AG04449 (cell line): Measurements from ENCODE around the gene CEMIP.

Source experiments
- CTCF ChIA-PET: fragments of 350-600 bp; formaldehyde crosslinking; extraction: SDS; loops from one replicate; lab custom pipeline; 2021; ENCODE audit warnings: antibody characterized with exemption; lab: Yijun Ruan, JAX
- POLR2A ChIA-PET: fragments of 400-600, 350-600 bp; formaldehyde crosslinking; extraction: SDS; loops from one replicate; lab custom pipeline; 2020; ENCODE audit warnings: antibody characterized with exemption, inconsistent platforms; lab: Yijun Ruan, JAX
- DNase-seq: peaks from one replicate; pipeline ENCODE4 v3.0.0-alpha.2; 2010; ENCODE audit warnings: low read depth, low spot score
- H3K4me3 ChIP-seq: 2 replicates; pipeline ENCODE4 v1.5.1; 2011; ENCODE audit warnings: low read depth, mild to moderate bottlenecking, control low read depth, low read length
- CTCF ChIP-seq: IDR thresholded peaks from one replicate; pipeline ENCODE4 v1.5.1; 2011; ENCODE audit warnings: mild to moderate bottlenecking, moderate library complexity, low read length, control low read depth, inconsistent platforms; ENCODE audit not compliant: insufficient read depth; ENCODE audit errors: missing control alignments

CEMIP gene

GRCh38 chr15:80974914-80975313, 195.7 kb downstream of the CEMIP start:
- CTCF ChIA-PET, result interaction anchor here (0.8 to 4.9 kb wide), 8 partner anchors 11 to 407 kb away, joined by 3 to 142 read pairs (median 3); partner anchors contain the start of gene CEMIP

DNA sequence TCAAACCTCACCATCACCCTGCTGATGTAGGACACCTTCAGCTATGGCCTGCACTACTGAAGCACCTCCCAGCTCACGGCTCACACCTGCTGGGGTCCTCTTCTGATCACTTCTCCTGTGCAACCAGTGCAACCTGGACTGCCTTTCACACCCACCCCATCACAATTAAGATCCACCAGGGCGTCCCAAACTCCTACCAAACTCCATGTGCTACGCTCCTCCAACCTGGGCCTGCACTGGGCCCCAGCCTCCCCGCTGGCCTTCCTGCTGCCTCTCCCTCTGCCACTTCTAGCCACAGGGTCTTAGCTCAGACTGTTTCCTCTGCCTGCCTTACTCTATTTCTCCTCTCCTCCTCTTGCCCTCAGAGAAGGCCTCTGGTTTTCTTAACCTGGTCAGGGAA, 197.7 kb downstream of the CEMIP start:
- no peak overlapping the region for H3K4me3 ChIP-seq
- TF ChIP-seq CTCF, result no peak
- ChIA-PET CTCF (interaction anchor here (0.6 to 4.9 kb wide), 19 partner anchors 9 to 566 kb away, joined by 3 to 142 read pairs (median 4); partner anchors contain the start of gene TLNRD1), POLR2A (no interaction called here)
- DNase-seq, result no peak

More at GRCh38 chr15:80974914-80975313, 195.7 kb downstream of the CEMIP start:
- no peak for TF ChIP-seq CTCF
- POLR2A ChIA-PET, result no interaction called here
- no peak for DNase-seq
- no peak overlapping the region for H3K4me3 ChIP-seq

GRCh38 chr15:80977627-80978036, 198.5 kb downstream of the CEMIP start:
- POLR2A ChIA-PET, result no interaction called here
- peak; percentile 62 for TF ChIP-seq CTCF
- no peak overlapping the region for H3K4me3 ChIP-seq
- no peak for DNase-seq
- CTCF ChIA-PET, result interaction anchor here (0.6 to 4.9 kb wide), 22 partner anchors 8 to 542 kb away, joined by 3 to 142 read pairs (median 4); partner anchors contain the start of gene TLNRD1

DNA sequence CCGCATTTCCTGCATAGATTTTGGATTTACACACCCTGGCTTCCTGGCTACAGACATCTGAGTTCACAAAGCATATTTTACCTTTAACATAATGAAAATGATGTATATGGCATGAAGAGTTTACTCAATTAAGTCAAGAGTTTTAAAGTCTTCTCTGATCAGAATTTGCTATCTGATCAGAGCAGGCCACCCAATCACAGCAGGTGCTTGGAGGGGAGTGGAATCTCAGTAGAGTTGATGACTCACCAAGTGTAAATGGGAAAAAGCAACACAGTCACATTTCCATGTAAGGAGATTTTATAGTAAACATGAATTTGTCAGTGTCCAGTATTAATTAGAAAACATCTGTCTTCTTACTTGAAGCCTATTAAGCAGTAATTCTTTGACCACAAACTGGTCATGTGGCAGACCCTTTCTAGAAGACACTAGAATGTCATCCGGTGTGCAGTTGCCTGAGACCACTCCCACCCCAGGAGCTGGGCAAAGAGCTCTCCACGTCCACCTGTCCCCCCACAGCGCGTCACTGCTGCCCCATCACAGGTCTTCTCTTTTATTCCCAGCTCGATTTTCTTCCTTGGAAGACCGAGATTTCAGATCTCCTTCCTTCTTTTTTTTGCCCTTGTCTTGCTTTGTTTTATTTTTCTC, 199.6 kb downstream of the CEMIP start:
- no peak for DNase-seq
- no peak overlapping the region for H3K4me3 ChIP-seq
- ChIA-PET CTCF (interaction anchor here (0.6 to 2.5 kb wide), 9 partner anchors 9 to 293 kb away, joined by 3 to 42 read pairs (median 5); partner anchors contain the start of gene CEMIP), POLR2A (no interaction called here)
- TF ChIP-seq CTCF, result no peak

- POLR2A ChIA-PET, result no interaction called here
- H3K4me3 ChIP-seq, result no peak overlapping the region
- CTCF ChIA-PET, result interaction anchor here (0.9 to 2.5 kb wide), 12 partner anchors 8 to 292 kb away, joined by 3 to 42 read pairs (median 5); no protein-coding TSS in a partner anchor
- DNase-seq, result no peak
- TF ChIP-seq CTCF, result no peak
Measured at GRCh38 chr15:80979538-80980200, 200.5 kb downstream of the CEMIP start.

- POLR2A ChIA-PET, result no interaction called here
- H3K4me3 ChIP-seq, result no peak overlapping the region
- CTCF ChIA-PET, result interaction anchor here (1.4 kb wide), 1 partner anchor 126 kb away, joined by 3 read pairs; no protein-coding TSS in a partner anchor
- TF ChIP-seq CTCF, result no peak
- no peak for DNase-seq
Measured at GRCh38 chr15:80982205-80982604, 203.0 kb downstream of the CEMIP start.
